Stimulated activated CD8-positive, alpha-beta memory T cell treated with anti-CD3 and anti-CD28 coated beads, Interleukin-15, amount 100 ng/mL, for 48 hours (primary cell): Measurements from ENCODE around the gene CCDC97.
"Not testable (repeated sequence)": the region's sequence is repeated elsewhere in the genome, so short reads cannot be mapped to it uniquely, and the experiment has no call there.

Source experiments
- DNase-seq, 2 donors: peaks; one replicate each; pipeline ENCODE4 v3.0.0-alpha.2; 2020; ENCODE audit warnings: low read depth in 2 of 2

Gene CCDC97

DNA sequence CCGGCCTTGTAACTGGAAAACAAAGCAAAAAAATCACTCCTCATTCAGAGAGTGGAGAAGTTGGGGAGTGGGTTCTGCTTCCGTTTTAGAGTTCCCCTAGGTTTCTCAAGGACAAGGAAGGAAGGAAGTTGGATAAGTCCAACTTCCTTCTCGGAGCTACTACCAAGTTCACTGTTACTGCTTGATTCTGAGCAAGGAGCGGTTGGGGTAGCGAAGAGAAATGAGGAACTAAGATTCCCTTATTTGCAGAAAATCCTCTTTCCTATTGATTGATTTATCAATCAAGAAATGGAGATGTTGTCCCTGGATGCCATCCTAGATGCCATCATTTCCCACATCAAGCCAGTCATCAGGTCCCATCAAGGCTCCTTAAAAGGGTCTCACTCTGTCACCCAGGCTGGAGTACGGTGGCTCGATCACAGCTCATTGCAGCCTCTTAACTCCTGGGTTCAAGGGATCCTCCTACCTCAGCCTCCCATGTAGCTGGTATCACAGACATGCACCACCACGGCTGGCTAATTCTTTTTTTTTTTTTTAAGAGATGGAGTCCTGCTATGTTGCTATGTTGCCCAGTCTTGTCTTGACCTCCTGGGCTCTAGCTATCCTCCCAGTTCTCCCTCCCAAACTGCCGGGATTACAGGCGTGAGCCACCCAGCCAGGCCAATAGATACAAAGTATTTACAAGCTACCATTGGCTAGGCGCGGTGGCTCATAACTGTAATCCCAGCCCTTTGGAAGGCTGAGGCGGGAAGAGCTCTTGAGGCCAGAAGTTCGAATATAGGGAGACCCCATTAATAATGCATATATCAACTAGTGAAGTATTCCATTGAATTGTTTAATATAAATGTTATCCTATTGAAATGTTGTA is 54.8 kb downstream of the CCDC97 start:
- DNase-seq = no peak

DNA sequence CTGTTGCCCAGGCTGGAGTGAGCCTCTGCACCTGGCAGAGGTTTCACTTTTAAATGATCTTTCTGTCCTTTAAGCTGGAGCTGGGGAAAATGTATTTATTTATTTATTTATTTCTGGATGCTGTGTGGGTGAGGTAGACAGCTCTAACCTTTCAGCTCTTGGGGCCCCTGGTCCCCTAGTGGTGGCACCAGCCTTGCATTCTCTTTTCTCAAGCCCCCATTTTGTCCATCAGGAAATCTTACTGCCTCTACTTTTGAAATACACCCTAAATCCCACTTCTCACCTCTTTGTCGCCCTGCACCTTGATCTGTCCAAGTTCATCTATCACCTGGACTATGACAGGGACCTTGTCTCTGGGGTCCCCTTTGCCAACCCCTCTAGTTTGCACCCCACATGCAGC is 56.1 kb downstream of the CCDC97 start:
- no peak for DNase-seq

DNA sequence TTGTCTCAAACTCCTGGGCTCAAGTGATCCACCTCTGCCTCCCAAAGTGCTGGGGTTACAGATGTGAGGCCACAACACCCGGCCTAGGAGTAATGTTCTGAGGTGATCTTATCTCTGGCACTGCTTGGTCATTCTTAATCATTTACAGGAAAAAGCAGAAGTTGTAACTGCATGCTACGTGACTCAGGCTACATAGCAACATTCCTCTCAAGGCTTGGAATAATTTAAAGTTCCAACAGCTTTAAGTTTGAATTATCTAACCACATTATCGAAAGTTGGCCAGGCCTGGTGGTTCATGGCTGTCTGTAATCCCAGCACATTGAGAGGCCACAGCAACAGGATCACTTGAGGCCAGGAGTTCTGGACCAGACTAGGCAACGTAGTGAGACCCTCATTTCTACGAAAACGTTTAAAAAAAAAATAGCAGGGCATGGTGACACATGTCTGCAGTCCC is 57.9 kb downstream of the CCDC97 start:
- DNase-seq = no peak

DNA sequence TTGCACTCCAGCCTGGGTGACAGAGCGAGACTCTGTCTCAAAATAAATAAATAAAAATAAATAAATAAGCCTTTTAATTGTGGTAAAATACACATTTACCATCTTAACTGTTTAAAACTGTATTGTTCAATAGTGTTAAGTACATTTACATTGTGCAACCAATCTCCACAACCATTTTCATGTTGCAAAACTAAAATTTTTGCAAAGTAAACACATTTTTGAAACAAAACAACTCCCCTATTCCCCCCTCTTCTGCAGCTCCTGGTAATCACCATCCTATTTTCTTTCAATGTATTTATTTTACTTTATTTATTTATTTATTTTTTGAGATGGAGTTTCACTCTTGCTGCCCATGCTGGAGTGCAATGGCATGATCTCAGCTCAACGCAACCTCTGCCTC is 59.8 kb downstream of the CCDC97 start:
- no peak for DNase-seq

DNA sequence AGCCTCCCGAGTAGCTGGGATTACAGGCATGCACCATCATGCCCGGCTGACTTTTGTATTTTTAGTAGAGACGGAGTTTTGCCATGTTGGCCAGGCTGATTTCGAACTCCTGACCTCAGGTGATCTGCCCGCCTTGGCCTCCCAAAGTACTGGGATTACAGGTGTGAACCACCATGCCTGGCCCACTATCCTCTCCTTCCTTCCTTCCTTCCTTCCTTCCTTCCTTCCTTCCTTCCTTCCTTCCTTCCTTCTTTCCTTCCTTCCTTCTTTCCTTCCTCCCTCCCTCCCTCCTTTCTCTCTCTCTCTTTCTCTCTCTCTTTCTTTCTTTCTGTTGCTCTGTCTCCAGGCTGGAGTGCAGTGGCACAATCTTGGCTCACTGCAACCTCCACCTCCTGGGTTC is 61.1 kb downstream of the CCDC97 start:
- DNase-seq = not testable (repeated sequence)

DNA sequence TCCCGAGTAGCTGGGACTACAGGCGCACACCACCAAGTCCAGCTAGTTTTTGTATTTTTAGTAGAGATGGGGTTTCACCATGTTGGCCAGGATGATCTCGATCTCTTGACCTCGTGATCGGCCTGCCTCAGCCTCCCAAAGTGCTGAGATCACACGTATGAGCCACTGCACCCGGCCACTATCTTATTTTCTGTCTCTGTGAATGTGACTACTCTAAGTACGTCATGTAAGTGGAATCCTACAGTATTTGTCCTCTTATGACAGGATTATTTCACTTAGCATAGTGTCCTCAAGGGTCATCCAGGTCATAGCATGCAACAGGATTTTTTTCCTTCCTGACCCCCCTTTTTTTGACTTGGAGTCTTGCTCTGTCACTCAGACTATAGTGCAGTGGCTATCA is 61.6 kb downstream of the CCDC97 start:
- no peak for DNase-seq

DNA sequence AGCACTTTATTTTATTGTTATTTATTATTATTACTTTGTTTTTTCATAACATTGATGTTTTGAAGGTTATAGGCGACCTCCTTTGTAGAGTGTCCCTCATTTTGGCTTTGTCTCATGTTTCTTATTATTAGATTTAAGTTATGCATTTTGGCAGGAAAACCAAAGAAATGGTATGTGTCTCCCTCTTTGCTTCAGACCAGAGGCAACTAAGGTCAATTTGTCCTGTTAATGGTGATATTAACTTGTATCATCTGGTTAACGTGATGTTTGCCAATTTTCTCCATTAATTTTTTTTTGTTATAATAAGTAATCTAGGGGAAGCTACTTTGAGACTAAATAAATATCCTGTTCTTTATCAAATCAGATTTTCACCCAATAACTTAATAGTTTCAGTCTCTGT is 62.5 kb downstream of the CCDC97 start:
- DNase-seq = no peak

DNA sequence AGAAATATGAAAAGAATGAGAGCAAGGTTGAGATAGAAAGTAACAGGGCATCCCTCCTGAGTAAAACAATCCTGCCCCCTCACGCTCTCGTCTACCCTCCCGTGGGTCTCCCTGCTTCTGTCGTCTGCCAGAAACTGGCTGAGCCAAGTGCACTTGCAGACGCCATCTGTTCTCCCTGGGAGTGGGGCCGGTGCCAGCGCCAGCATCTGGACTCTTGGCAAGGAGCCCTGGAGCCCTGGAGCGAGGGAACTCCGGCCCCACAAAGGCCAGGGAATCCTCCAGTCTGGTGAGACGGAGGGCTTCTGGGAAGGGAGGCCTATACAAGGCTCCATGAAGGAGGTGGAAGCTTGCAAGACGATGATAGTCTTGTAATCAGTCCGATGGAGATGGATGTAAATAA is 64.0 kb downstream of the CCDC97 start:
- DNase-seq = no peak
